ENCODE results near the gene OR2H1.
A peak's percentile ranks its signal among the peaks of the same experiment; 100 is the strongest.
"Not testable (repeated sequence)": the region's sequence is repeated elsewhere in the genome, so short reads cannot be mapped to it uniquely, and the experiment has no call there.

OR2H1 gene

DNA sequence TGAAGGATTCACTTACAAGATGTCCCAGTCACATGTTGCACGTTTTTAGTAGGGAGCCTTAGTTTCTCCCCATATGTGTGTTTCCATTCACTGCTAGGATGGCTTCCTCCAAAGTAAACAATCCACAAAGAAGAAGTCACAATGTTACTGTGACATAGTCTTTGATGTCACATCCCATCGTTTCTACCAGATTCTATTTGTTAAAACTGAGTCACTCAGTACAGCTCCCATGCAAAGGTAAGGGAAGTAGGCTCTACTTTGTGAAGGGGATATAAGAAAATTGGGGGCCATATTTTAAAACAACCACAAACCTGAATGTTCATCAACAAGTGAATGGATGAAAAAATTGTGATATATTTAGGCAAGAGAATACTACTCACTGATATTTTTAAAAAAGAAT lies at the start of gene OR2H1, which contains the start of gene OR11A1:
OR2H1 (plus strand) TSS at position 185 of the 400 bp plus-strand sequence. CDS start 4,615 bp downstream, outside the sequence.
OR11A1 (minus strand) TSS at position 101 of the 400 bp plus-strand sequence. CDS start 29,430 bp downstream, outside the sequence.
- intact Hi-C loops (cut with DNase I): no loop called here
- no peak for DNase-seq

- intact Hi-C loops (cut with DNase I): no loop called here
- no peak for DNase-seq
These were observed 42.4 kb upstream of the OR2H1 start, which contains the start of gene OR12D1 for GRCh38 chr6:29414588-29414987. Gene OR12D1 (plus strand): TSS chr6:29414928.

- DNase-seq: no peak
- intact Hi-C loops (cut with DNase I): no loop called here
These were observed 37.4 kb upstream of the OR2H1 start for GRCh38 chr6:29419516-29419915.

- intact Hi-C loops (cut with DNase I): no loop called here
These were observed 32.8 kb upstream of the OR2H1 start for GRCh38 chr6:29424168-29424567.

DNA sequence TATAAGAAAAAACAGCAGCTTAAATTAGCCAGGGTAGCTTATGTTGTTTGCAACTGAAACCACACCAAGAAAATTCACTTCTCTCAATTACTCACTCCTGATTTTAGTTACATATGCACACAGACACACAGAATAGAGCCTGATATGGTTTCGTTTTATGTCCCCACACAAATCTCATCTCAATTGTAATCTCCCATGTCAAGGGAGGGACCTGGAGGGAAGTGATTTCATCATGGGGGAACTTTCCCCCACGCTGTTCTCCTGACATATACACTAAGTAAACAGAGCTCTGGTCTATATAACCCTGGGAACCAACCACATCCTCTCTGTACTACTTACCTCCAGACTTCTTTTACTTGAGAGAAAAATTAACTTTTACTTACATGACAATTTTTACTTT lies 32.4 kb upstream of the OR2H1 start:
- intact Hi-C loops (cut with DNase I): no loop called here
- no peak for DNase-seq

More at GRCh38 chr6:29424168-29424567, 32.8 kb upstream of the OR2H1 start:
- DNase-seq: no peak

GRCh38 chr6:29425075-29425474 lies 31.9 kb upstream of the OR2H1 start:
- intact Hi-C loops (cut with DNase I): no loop called here

GRCh38 chr6:29426654-29427053 lies 30.3 kb upstream of the OR2H1 start:
- intact Hi-C loops (cut with DNase I): no loop called here
- no peak for DNase-seq

More at GRCh38 chr6:29425075-29425474, 31.9 kb upstream of the OR2H1 start:
- DNase-seq: no peak

- DNase-seq: peak in 1 of 10 donors; percentile 44
- intact Hi-C loops (cut with DNase I): not testable (repeated sequence)
These were observed 20.2 kb upstream of the OR2H1 start for GRCh38 chr6:29436730-29437129.

DNA sequence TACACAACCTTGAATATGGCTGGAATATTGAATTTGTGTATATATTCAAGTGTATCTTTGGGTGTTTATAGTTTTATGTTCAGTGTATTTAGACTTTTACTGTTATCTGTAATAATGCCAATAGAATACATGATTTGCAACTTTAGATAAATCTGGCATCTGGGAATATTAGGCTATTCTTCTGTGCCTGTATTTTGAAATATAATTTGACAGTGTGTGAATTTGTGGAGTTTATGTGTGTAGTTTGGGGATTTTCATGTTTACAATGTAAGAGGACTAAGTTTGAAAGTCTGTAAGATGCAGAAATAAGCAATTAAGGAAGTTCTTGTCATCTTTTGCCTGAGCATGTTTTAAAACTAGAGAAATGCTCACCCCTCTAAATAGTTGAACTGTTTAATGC lies 17.9 kb upstream of the OR2H1 start, which contains the start of gene OR10C1:
OR10C1 (plus strand) TSS at position 301 of the 400 bp plus-strand sequence. CDS start 710 bp downstream, outside the sequence.
- DNase-seq: no peak
- intact Hi-C loops (cut with DNase I): no loop called here

GRCh38 chr6:29442719-29443118 lies 14.2 kb upstream of the OR2H1 start:
- DNase-seq: no peak
- intact Hi-C loops (cut with DNase I): no loop called here

DNA sequence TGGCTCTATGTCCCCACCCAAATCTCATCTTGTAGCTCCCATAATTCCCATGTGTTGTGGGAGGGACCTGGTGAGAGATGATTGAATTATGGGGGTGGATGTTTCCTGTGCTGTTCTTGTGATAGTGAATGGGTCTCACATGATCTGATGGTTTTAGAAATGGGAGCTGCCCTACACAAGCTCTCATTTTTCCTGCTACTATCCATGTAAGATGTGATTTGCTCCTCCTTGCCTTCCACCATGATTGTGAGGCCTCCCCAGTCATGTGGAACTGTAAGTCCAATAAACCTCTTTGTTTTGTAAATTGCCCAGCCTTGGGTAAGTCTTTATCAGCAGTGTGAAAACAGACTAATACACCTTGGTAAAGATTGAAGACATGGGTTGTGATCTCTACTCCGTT lies 12.9 kb upstream of the OR2H1 start:
- intact Hi-C loops (cut with DNase I): not testable (repeated sequence)

GRCh38 chr6:29447670-29448069 lies 9.3 kb upstream of the OR2H1 start:
- intact Hi-C loops (cut with DNase I): no loop called here
- DNase-seq: no peak

More for the DNA sequence above, 12.9 kb upstream of the OR2H1 start:
- DNase-seq: not testable (repeated sequence)

GRCh38 chr6:29451471-29452193 lies 5.3 kb upstream of the OR2H1 start:
- intact Hi-C loops (cut with DNase I): no loop called here

GRCh38 chr6:29461021-29461814 lies 4.3 kb downstream of the OR2H1 start:
- DNase-seq: no peak
- intact Hi-C loops (cut with DNase I): no loop called here

More at GRCh38 chr6:29451471-29452193, 5.3 kb upstream of the OR2H1 start:
- DNase-seq: no peak

- no peak for DNase-seq
- intact Hi-C loops (cut with DNase I): no loop called here
These were observed 5.1 kb downstream of the OR2H1 start for GRCh38 chr6:29462022-29462421.

GRCh38 chr6:29465279-29465678 lies 8.3 kb downstream of the OR2H1 start:
- intact Hi-C loops (cut with DNase I): no loop called here
- no peak for DNase-seq

GRCh38 chr6:29465801-29466200 lies 8.8 kb downstream of the OR2H1 start:
- no peak for DNase-seq
- intact Hi-C loops (cut with DNase I): no loop called here

DNA sequence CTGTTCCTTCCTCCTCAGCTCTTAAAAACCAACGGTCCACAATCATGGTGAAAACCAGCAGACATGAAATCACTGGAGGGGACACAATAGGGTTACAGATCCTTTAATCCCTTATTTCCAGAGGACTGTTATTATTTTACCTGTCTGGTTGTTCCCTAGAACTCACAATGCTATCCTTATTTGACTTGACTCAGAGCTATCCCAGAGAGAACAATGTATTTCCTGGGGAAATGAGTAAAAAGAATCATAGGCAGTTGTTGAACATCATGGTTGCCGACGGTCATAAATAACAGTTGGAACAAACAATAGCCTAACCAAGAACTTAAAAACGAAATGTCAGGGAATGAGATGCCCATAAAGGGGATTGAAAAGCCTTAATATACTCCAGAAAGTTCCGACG lies 9.3 kb downstream of the OR2H1 start:
- DNase-seq: no peak
- intact Hi-C loops (cut with DNase I): no loop called here

DNA sequence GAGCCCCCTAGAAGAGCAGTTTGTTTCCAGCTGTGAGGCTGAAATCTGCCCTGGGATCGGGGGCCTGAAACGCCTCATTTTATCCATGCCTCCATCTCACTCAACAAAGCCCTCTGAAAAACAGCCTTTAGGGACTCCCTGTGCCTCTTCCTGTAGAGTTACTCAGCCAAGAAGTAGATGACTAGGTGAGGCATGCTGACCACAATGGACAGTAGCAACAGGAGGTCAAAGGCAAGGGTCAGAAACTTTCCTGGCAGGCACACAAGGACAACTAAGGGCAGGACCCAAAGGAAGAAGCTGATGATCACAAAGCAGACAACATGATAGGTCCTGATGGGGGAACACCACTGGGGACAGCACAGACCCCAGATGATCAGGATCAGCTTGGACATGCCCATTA lies 18.0 kb downstream of the OR2H1 start:
- intact Hi-C loops (cut with DNase I): no loop called here
- no peak for DNase-seq

DNA sequence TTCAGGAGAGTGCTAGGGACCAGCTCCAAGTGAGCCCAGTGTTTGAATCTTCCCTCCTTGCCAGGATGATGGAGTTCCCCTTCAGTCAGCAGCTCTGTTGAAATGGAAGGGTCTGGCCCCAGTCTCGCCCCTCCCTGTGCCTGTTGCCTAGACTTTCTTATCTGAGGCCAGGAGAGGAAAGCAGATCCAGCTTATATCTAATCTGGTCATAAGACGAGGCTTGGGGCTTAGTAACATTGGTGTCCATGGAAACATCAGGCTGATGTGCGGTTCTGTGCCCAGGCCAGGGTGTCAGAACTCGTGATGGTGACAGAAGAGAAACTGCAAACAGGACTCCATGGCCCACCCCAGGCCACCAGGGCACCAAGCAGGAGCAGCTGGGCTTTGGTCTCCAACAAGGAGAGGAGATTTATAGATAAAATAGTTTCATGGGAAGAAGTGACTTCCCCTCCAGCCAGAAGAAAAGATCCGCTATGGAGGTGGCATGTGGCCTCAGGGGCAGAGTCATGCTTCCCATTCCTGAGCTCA lies 21.0 kb downstream of the OR2H1 start:
- intact Hi-C loops (cut with DNase I): no loop called here
- no peak for DNase-seq

DNA sequence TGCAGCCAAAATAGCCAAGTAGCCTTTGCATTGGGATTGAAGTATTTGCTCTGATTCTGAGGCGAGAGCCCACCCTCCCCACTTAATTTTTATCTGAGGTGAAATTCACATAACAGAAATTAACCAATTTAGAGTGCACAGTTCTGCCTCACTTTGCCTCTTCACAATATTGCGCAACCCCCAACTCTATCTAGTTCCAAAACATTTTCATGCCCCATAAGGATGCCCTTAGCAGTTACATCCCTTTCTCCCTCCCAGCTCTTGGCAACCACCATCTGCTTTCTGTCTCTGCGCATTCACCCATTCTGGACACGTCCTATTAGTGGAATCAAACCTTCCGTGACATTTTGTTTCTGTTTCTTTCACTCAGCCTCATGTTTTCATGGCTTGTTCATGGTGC lies 21.8 kb downstream of the OR2H1 start:
- intact Hi-C loops (cut with DNase I): no loop called here
- no peak for DNase-seq
